Right lobe of liver (tissue), 4 donors: ENCODE results near the gene ASB18.

Experiments used
- CTCF ChIP-seq, 4 donors: fragments of 200-600 bp in 3 of 4; fragments of 450-650 bp in 1 of 4; IDR thresholded peaks; one replicate each; pipeline versions ENCODE4 v1.5.1 to v1.8.0; 2016 to 2022; ENCODE audit warnings: antibody characterized with exemption in 4 of 4, mild to moderate bottlenecking in 2 of 4
- POLR2A ChIP-seq: fragments of 450-650 bp; IDR thresholded peaks from one replicate; pipeline ENCODE4 v1.6.1; 2017; ENCODE audit warnings: antibody characterized with exemption, mild to moderate bottlenecking
- donor health status: DM: no; HTN: no; CAD: no.
- donor health status: DM: no; HTN: no; CAD: no.
- donor health status: DM: no; HTN: yes; CAD: no.

GRCh38 chr2:236161082-236161462 lies 103.1 kb downstream of the ASB18 start:
- TF ChIP-seq POLR2A (no peak), CTCF (IDR thresholded peaks at IDR 0.05) (no peak)
